Peyer's patch (tissue), 4 donors: ENCODE measurements around the gene FBXO24. TPM values are rescaled to one million over a fixed set of nuclear protein-coding genes. Genes with fewer than 3 reads are reported as not detected.
A peak's percentile ranks its signal among the peaks of the same experiment; 100 is the strongest.
"Not testable (repeated sequence)": the region's sequence is repeated elsewhere in the genome, so short reads cannot be mapped to it uniquely, and the experiment has no call there.

Experiments
- DNase-seq, 3 donors: peaks; one replicate each; pipeline ENCODE4 v3.0.0-alpha.2; 2017 to 2019
- H3K27ac ChIP-seq, 4 donors: fragments of 200-600 bp; sonication (generic); one replicate each; pipeline ENCODE4 v1.5.1; 2016 to 2019
- H3K27me3 ChIP-seq, 2 donors: fragments of 200-600 bp; sonication (generic); one replicate each; pipeline ENCODE4 v1.5.1; 2019
- H3K36me3 ChIP-seq, 3 donors: fragments of 200-600 bp; sonication (generic); one replicate each; pipeline ENCODE4 v1.5.1; 2016 to 2019
- H3K4me1 ChIP-seq, 4 donors: fragments of 200-600 bp; sonication (generic); one replicate each; pipeline ENCODE4 v1.5.1; 2016 to 2019
- H3K4me3 ChIP-seq, 4 donors: fragments of 200-600 bp; sonication (generic); 1 replicate in 3 of 4; 2 replicates in 1 of 4; pipeline ENCODE4 v1.5.1; 2016 to 2019; ENCODE audit warnings: mild to moderate bottlenecking in 1 of 4
- H3K9me3 ChIP-seq, 4 donors: fragments of 200-600 bp; sonication (generic); one replicate each; pipeline ENCODE4 v1.5.1; 2016 to 2019; ENCODE audit warnings: mild to moderate bottlenecking in 1 of 4
- CTCF ChIP-seq, 6 experiments: fragments of 450-650 bp in 4 of 6; fragments of 200-600 bp in 2 of 6; sonication (generic) in 1 of 6; IDR thresholded peaks; one replicate each; pipeline ENCODE4 v1.5.1; 2017 to 2019; ENCODE audit warnings: antibody characterized with exemption in 6 of 6, mild to moderate bottlenecking in 3 of 6, moderate library complexity in 1 of 6
- POLR2A ChIP-seq, 2 donors: fragments of 450-650 bp; IDR thresholded peaks; one replicate each; pipeline ENCODE4 v1.5.1; 2017; ENCODE audit warnings: antibody characterized with exemption in 2 of 2, mild to moderate bottlenecking in 2 of 2, moderate library complexity in 2 of 2
- total RNA-seq, 4 donors: library from RNA; depleted of rRNA; stranded (reverse); fragments of >200 nt; gene quantifications; one replicate each; pipeline ENCODE4 v1.1.0, GENCODE V29; 2016

Gene FBXO24
- total RNA-seq, 4 donors from 2014 or later, result 1.1 to 2.8 TPM; not detected in 2

- Histone ChIP-seq H3K36me3 (no peaks in the 10 kb centered on the region), H3K27ac (peak overlapping the region in 3 of 4 donors; percentile 78 to 87 (median 85)), H3K9me3 (no peaks in the 10 kb centered on the region), H3K4me1 (peaks cover 2 to 51% (median 13%) of the 10 kb centered on the region in 4 donors), H3K4me3 (peak overlapping the region; percentile 71 to 96 (median 87)), H3K27me3 (no peaks in the 10 kb centered on the region)
- no peak for TF ChIP-seq CTCF (IDR thresholded peaks at IDR 0.05)
- TF ChIP-seq POLR2A (IDR thresholded peaks at IDR 0.05), result no peak
- peak in 2 of 3 donors; percentile 59 to 82 for DNase-seq
Observed at GRCh38 chr7:100540073-100540723, 45.9 kb upstream of the FBXO24 start.

- Histone ChIP-seq H3K4me1 (peaks cover 2 to 63% (median 18%) of the 10 kb centered on the region in 4 donors), H3K4me3 (peak overlapping the region in 1 of 4 donors; percentile 7), H3K27ac (peak overlapping the region in 2 of 4 donors; percentile 15 to 20)
- not testable (repeated sequence) for H3K36me3 ChIP-seq, DNase-seq, H3K27me3 ChIP-seq, H3K9me3 ChIP-seq
Observed at GRCh38 chr7:100541309-100541708, 44.8 kb upstream of the FBXO24 start.

GRCh38 chr7:100543586-100543985 lies 42.5 kb upstream of the FBXO24 start:
- Histone ChIP-seq H3K27me3 (no peaks in the 10 kb centered on the region), H3K4me1 (peaks cover 5 to 81% (median 26%) of the 10 kb centered on the region in 4 donors), H3K4me3 (no peak overlapping the region), H3K9me3 (no peaks in the 10 kb centered on the region), H3K27ac (peak overlapping the region; percentile 75 to 91 (median 81)), H3K36me3 (peaks cover 0 to 4% (median 0%) of the 10 kb centered on the region in 3 donors)
- TF ChIP-seq CTCF (IDR thresholded peaks at IDR 0.05) (no peak), POLR2A (IDR thresholded peaks at IDR 0.05) (no peak)
- no peak for DNase-seq

DNA sequence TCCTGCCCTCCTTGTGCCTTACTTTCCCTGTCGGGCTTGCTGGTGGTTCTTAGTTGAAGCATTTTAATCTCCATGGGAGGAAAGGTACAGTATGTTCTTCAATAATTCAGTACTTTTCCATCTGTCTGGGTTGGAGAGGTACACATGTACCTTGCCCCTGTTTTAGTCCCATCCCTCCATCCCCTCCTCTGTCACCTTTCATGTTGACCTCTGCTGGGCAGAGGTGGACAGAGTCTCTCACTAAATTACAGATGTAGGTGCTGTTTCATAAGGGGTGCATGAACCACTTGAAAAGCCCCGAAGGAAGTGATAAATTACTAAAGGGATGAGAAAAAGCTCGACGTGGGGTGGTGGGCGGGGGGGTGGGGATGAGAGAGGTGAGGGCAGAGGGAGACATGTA lies 41.7 kb upstream of the FBXO24 start:
- no peaks in the 10 kb centered on the region for H3K9me3 ChIP-seq
- H3K27ac ChIP-seq, result peak overlapping the region; percentile 75 to 91 (median 81)
- TF ChIP-seq POLR2A (IDR thresholded peaks at IDR 0.05) (no peak), CTCF (IDR thresholded peaks at IDR 0.05) (no peak)
- H3K4me1 ChIP-seq, result peaks cover 5 to 83% (median 28%) of the 10 kb centered on the region in 4 donors
- no peak for DNase-seq
- H3K4me3 ChIP-seq, result no peak overlapping the region
- peaks cover 0 to 12% (median 0%) of the 10 kb centered on the region in 3 donors for H3K36me3 ChIP-seq
- no peaks in the 10 kb centered on the region for H3K27me3 ChIP-seq

DNA sequence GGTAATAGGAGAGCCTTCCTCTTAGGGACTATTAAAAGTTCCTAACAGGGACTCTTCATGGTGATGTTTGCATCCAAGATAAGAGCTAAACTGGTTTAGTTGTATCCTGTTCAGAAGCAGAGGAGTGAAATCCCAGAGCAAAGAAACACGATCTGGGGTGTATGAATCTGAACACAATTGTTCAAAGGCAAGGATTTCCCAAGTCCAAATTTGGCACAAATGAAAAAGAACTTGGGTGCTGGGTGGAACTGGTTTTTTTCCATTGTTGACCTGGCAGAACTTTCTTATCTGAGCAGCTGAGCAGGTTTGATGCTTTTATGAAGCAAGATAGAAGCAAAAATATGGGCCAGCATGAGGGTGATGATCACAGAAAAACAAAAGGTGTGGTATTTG lies 41.2 kb upstream of the FBXO24 start:
- H3K27me3 ChIP-seq, result no peaks in the 10 kb centered on the region
- no peak overlapping the region for H3K4me3 ChIP-seq
- no peaks in the 10 kb centered on the region for H3K9me3 ChIP-seq
- peaks cover 5 to 83% (median 31%) of the 10 kb centered on the region in 4 donors for H3K4me1 ChIP-seq
- H3K36me3 ChIP-seq, result peaks cover 0 to 18% (median 0%) of the 10 kb centered on the region in 3 donors
- DNase-seq, result no peak
- no peak for TF ChIP-seq CTCF (IDR thresholded peaks at IDR 0.05)
- TF ChIP-seq POLR2A (IDR thresholded peaks at IDR 0.05), result no peak
- H3K27ac ChIP-seq, result peak overlapping the region; percentile 75 to 91 (median 81)

DNA sequence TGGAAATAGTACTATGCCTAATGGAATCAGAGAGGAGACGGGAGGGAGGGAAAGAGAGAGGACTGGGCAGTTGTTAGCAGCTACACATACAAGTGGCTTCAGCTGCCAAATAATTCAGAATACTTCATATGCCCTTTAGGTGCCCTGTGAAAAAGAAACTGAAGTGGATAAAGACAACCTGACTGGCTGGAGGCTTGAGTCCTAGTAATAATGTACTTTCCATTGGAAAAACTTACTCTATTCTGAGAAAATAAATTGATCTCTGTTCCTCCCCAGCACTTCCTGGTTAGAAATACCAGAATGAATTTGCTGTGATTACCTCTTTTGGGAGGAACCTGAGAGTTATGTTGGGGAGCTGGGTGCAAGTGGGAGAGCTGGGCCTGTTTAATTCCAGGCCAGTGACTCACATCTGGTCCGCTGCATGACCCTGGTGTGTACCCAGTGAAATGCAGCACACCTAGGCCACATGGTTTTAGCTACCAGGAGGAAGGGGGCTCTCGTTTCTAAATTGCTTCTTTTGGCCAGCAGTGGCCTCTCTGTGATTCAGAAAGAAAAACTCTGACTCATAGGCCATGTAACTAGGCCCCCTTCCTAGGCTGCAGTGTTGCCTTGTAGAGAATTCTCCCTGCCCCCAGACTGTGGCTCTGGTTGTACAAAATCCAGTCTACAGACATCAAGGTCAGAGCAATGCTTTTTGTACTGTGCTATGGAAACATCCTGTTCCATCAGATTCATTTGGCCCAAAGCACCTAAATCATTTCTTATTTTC lies 40.6 kb upstream of the FBXO24 start:
- Histone ChIP-seq H3K27me3 (no peaks in the 10 kb centered on the region), H3K4me3 (peak overlapping the region in 1 of 4 donors; percentile 4), H3K27ac (peak overlapping the region; percentile 75 to 91 (median 81)), H3K9me3 (no peaks in the 10 kb centered on the region), H3K4me1 (peaks cover 5 to 79% (median 31%) of the 10 kb centered on the region in 4 donors), H3K36me3 (peaks cover 0 to 21% (median 0%) of the 10 kb centered on the region in 3 donors)
- TF ChIP-seq POLR2A (IDR thresholded peaks at IDR 0.05) (no peak), CTCF (IDR thresholded peaks at IDR 0.05) (no peak)
- DNase-seq, result peak in 1 of 3 donors; percentile 65
